Neural cell (in vitro differentiated cells): Measurements from ENCODE around the gene EHMT1.

Source experiments
- EP300 ChIP-seq: fragments of 450-650 bp; conservative IDR thresholded peaks from 2 replicates; pipeline ENCODE4 v1.6.1; 2014; ENCODE audit warnings: antibody characterized with exemption, mild to moderate bottlenecking, moderate library complexity; ENCODE audit not compliant: poor library complexity, severe bottlenecking
- EZH2 ChIP-seq: fragments of 200-600, 300-800 bp; shearing (Covaris generic), sonication (generic); IDR thresholded peaks from 2 replicates; pipeline ENCODE4 v1.6.1; 2014; ENCODE audit warnings: antibody characterized with exemption, low read length, borderline replicate concordance, mild to moderate bottlenecking; ENCODE audit not compliant: insufficient read depth, poor library complexity, severe bottlenecking
- POLR2AphosphoS5 ChIP-seq: IDR thresholded peaks from 2 replicates; pipeline ENCODE4 v1.6.1; 2012
- TF ChIP-seq, protein P1 (sequence below): fragments of 450-650 bp; IDR thresholded peaks from 2 replicates; pipeline ENCODE4 v1.5.1; 2014; ENCODE audit warnings: antibody characterized with exemption, mild to moderate bottlenecking, moderate library complexity; ENCODE audit not compliant: poor library complexity, severe bottlenecking
- TF ChIP-seq, protein P2 (sequence below): IDR thresholded peaks from 2 replicates; pipeline ENCODE4 v1.6.1; 2012; ENCODE audit warnings: borderline replicate concordance

DNA sequence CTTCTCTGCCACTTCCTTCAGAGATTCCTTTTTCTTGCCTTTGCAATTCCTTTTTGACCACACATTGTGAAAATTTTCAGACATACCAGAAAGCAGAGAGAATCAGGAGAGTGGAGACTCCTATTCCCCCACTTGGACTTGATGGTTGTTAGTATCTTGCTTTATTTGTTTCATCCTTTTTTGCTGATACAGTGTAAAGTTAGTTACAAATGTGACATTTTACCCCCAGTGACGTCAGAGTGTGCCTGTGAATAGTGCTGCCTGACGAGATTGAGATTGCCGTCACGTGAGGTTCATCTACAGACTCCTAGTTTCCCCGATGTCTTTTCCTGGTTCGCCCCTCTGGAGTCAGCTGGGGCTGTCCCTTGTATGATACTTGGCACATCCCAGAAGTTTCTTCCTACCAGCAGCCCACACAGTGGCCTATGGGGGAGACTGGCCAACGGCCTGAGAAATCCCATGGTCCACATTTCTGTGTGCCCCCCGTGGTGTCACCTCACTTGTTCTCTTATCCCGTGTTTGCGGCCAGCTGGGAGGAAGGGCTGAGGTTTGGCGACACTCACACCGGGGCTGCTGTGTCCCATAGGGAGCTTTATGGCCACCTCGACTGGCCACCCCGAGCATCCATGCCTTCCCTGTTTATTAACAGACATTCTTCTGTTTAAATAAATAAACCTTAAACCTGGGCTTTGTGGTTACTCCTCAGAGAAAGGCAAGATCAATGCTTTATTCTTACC, 210.6 kb downstream of the EHMT1 start:
- TF ChIP-seq EZH2 (no peak), POLR2AphosphoS5 (no peak), EP300 (no peak)
- TF ChIP-seq, protein P1, sequence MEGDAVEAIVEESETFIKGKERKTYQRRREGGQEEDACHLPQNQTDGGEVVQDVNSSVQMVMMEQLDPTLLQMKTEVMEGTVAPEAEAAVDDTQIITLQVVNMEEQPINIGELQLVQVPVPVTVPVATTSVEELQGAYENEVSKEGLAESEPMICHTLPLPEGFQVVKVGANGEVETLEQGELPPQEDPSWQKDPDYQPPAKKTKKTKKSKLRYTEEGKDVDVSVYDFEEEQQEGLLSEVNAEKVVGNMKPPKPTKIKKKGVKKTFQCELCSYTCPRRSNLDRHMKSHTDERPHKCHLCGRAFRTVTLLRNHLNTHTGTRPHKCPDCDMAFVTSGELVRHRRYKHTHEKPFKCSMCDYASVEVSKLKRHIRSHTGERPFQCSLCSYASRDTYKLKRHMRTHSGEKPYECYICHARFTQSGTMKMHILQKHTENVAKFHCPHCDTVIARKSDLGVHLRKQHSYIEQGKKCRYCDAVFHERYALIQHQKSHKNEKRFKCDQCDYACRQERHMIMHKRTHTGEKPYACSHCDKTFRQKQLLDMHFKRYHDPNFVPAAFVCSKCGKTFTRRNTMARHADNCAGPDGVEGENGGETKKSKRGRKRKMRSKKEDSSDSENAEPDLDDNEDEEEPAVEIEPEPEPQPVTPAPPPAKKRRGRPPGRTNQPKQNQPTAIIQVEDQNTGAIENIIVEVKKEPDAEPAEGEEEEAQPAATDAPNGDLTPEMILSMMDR = no peak
- TF ChIP-seq, protein P2, sequence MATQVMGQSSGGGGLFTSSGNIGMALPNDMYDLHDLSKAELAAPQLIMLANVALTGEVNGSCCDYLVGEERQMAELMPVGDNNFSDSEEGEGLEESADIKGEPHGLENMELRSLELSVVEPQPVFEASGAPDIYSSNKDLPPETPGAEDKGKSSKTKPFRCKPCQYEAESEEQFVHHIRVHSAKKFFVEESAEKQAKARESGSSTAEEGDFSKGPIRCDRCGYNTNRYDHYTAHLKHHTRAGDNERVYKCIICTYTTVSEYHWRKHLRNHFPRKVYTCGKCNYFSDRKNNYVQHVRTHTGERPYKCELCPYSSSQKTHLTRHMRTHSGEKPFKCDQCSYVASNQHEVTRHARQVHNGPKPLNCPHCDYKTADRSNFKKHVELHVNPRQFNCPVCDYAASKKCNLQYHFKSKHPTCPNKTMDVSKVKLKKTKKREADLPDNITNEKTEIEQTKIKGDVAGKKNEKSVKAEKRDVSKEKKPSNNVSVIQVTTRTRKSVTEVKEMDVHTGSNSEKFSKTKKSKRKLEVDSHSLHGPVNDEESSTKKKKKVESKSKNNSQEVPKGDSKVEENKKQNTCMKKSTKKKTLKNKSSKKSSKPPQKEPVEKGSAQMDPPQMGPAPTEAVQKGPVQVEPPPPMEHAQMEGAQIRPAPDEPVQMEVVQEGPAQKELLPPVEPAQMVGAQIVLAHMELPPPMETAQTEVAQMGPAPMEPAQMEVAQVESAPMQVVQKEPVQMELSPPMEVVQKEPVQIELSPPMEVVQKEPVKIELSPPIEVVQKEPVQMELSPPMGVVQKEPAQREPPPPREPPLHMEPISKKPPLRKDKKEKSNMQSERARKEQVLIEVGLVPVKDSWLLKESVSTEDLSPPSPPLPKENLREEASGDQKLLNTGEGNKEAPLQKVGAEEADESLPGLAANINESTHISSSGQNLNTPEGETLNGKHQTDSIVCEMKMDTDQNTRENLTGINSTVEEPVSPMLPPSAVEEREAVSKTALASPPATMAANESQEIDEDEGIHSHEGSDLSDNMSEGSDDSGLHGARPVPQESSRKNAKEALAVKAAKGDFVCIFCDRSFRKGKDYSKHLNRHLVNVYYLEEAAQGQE = no peak
